Measurements from ENCODE around the gene MOCOS. TPM values are rescaled to one million over a fixed set of nuclear protein-coding genes. Genes with fewer than 3 reads are reported as not detected.
"Not testable (repeated sequence)": the region's sequence is repeated elsewhere in the genome, so short reads cannot be mapped to it uniquely, and the experiment has no call there.

MOCOS gene
- total RNA-seq, 2 donors from 2014 or later = 5.6 to 5.7 TPM

DNA sequence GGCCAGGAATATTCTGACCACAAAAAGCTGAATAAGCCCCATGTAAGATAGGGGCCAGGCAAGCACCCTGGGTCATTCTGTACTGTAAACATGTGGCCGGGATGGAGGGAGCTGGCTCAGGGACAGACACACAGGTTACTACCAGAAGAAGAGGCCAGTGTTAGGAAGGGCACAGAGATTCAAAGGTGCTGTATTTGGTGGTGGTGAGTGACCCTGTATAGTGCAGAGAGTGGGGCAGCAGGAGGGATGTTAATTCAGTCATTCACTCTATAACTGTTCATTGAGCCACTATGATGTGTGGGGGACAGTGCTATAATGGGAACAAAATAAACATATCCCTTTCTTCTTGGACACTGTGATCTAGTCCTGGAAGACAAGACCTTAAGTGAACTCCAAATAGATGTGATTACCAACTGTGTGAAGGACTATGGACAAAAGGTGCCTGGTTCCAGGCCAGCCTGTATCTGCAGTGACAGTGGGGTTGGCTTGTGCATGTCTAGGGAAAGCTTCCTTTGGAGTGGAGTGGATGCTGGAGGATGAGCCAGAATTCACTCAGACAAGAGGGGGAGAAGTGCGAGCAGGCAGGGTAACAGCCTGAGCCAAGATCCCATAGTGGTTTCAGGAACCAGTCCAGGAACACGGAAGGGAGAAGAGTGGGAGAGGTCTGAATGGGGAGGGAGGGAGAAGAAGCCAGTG lies 8.3 kb downstream of the MOCOS start:
- intact Hi-C loops (cut with DNase I, micrococcal nuclease) = no loop called here
- DNase-seq = no peak
- no peak for ATAC-seq

DNA sequence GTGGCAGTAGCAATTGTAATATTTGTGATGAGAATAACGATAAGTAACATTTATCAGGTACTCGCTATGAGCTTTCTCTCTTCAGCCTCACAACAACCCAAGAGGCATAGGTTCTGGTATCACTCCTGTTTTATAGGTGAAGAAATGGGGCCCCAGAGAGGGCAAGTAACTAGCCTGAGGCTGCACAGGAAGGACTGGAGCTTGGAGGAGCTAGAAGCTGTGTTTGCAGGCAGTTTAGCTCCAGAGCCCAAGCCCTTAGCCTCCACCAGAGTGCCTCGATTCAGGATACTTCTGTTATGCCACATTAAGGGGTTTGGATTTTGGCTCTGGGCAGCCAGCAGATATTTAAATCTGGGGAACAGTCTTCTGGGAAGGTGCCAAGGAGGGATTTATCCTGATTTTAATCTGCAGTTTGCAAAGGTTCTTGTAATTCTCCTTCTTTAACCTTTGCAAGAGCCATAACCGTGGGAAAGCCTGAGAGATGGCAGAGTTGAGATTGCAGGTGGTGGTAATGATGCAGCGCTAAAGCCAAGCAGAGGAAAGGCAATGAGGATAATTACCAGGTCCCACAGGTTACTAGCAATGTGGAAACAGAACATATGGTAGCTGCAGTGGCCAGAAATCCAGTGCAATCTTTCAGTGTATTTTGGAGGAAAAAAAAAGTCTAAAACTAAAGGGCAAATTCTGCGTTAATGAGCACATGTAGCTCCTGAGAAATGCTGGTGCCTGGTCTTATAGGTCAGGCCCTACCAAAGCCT lies 9.1 kb downstream of the MOCOS start:
- intact Hi-C loops (cut with DNase I, micrococcal nuclease) = no loop called here
- no peak for DNase-seq
- no peak for ATAC-seq

DNA sequence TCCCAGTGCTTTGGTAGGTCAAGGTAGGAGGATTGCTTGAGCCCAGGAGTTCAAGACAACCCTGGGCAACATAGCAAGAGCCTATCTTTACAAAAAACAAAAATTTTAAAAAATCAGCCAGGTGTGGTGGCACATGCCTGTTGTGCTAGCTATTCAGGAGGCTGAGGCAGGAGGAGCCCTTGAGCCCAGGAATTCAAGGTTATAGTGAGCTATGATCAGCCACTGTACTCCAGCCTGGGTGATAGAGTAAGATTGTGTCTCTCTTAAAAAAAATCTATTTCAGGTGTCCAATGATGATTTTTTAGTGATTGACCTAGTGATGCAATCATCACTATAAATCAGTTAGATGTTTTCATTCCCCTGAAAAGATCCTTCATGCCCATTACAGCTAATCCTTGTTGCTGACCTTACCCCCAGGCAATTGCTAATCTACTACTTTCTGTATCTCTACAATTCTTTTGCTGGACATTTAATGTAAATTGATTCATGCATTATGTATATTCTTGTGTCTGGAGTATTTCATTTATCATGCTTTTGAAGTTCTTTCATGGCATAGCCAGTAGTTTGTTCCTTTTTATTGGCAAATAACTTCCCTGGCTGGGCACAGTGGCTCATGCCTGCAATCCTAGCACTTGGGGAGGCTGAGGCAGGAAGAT lies 10.3 kb downstream of the MOCOS start:
- DNase-seq (no peak), ATAC-seq (no peak)
- intact Hi-C loops (cut with DNase I, micrococcal nuclease) = no loop called here

DNA sequence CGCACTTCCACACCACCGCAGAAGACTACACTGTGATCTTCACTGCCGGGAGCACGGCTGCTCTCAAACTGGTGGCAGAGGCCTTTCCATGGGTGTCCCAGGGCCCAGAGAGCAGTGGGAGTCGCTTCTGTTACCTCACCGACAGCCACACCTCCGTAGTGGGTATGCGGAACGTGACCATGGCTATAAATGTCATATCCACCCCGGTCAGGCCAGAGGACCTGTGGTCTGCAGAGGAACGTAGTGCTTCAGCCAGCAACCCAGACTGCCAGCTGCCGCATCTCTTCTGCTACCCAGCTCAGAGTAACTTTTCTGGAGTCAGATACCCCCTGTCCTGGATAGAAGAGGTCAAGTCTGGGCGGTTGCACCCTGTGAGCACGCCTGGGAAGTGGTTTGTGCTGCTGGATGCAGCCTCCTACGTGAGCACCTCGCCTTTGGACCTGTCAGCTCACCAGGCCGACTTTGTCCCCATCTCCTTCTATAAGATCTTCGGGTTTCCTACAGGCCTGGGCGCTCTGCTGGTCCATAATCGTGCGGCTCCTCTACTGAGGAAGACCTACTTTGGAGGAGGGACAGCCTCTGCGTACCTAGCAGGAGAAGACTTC lies 12.5 kb downstream of the MOCOS start:
- no peak for DNase-seq
- intact Hi-C loops (cut with DNase I, micrococcal nuclease) = no loop called here
- no peak for ATAC-seq

DNA sequence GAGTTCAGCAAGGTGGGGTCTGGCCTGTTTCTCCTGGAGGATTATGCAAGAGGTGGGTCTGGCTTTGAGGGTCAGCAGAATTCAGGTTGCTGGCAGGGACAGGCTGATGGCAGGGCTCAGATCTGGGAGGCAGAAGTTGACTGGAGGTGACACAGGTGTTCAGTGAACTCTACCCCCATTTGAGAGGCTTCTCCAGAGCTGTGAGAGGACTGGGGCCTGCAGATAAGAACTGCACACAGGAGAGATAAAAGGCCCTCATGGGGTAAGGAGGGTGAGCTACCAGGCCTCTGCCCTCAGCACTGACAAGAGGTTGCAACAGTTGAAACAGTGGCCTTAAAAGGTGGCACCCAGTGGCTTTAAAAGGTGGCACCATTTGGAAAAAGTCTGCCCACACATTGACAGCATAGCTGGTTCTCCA lies 13.1 kb downstream of the MOCOS start:
- no peak for DNase-seq
- ATAC-seq = no peak
- intact Hi-C loops (cut with DNase I, micrococcal nuclease) = no loop called here

DNA sequence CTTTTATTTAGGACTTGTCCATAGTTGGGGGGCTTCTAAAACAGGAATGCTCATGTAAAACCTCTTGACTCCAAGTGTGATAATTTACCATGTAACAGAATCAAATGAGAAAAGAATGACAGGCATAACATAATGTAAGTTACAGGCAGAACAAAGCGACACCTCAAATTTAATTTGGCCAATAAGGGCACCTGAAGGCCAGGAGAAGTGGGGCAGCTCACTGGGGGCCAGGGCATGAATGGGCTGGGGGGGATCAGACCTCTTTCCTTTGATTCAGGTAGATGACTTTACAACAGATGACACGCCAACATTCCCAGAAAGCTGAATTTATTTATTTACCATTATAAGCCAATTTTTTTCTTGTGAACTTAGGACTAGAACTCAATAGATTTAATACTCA lies 14.5 kb downstream of the MOCOS start:
- no peak for DNase-seq
- intact Hi-C loops (cut with DNase I, micrococcal nuclease) = no loop called here
- ATAC-seq = no peak

DNA sequence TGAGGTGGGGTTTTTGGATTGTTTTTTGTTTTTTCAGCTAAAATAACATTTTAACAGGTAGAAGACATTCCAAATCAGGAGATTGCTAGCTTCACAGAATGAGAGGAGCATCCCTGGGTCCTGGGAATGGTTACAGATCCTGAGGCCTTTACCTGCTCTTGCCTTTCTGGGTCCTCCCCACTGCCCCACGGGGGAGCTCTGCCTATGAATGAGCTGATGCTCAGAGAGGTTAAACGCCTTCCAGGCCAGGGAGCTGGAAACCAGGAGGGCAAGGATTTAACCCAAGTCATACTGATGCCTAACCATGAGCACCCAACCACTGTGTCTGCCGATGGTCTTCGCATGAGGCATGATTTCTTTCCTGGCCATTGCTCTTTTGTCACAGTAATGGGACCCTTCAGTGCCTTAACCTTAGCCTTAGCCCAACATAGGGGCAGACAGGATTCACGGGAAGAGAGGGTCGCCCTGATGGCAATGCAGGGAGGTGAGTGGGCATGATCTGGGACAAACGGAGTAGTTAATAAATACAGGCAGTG lies 16.1 kb downstream of the MOCOS start:
- ATAC-seq (no peak), DNase-seq (no peak)
- intact Hi-C loops (cut with DNase I, micrococcal nuclease) = no loop called here

DNA sequence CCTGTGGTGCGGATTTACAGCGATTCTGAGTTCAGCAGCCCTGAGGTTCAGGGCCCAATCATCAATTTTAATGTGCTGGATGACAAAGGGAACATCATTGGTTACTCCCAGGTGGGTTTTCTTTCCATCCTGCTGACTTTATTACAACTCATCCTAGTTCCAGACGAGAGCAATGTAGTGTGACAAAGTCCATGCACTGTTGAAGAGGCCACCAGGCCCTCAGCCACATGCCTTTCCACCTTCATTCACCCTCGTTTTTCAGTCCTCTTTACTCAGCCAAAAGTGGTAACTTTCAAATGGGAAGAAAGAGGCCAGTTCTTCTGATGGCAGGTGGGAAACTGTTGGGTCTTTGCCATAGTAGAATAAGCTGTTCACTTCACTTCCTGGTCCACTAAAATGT lies 17.9 kb downstream of the MOCOS start:
- no peak for DNase-seq
- intact Hi-C loops (cut with DNase I, micrococcal nuclease) = no loop called here
- ATAC-seq = no peak

DNA sequence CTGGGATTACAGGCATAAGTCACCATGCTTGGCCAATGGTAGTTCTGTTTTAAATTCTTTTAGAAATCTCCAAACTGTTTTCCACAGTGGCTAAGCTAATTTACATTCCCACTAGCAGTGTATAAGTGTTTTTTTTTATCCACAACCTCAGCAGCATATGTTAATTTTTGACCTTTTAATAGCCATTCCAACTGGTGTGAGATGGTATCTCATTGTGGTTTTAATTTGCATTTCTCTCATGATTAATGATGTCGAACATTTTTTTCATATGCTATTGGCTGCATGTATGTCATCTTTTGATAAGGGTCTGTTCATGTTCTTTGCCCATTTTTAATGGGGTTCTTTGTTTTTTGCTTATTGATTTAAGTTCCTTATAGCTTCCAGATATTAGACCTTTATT lies 20.0 kb downstream of the MOCOS start:
- intact Hi-C loops (cut with DNase I, micrococcal nuclease) = no loop called here
- DNase-seq (no peak), ATAC-seq (no peak)

DNA sequence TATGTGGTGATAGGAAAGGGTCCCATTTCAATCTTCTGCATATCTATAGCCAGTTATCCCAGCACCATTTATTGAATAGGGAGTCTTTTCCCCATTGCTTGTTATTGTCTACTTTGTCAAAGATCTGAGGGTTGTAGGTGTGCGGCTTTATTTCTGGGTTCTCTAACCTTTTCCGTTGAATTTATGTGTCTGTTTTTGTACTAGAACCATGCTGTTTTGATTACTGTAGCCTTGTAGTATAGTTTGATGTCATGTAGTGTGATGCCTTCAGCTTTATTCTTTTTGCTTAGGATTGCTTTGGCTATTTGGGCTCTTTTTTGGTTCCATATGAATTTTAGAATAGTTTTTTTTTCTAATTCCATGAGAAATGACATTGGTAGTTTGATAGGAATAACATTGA lies 20.7 kb downstream of the MOCOS start:
- ATAC-seq; intact Hi-C loops (cut with DNase I, micrococcal nuclease); DNase-seq: not testable (repeated sequence)

DNA sequence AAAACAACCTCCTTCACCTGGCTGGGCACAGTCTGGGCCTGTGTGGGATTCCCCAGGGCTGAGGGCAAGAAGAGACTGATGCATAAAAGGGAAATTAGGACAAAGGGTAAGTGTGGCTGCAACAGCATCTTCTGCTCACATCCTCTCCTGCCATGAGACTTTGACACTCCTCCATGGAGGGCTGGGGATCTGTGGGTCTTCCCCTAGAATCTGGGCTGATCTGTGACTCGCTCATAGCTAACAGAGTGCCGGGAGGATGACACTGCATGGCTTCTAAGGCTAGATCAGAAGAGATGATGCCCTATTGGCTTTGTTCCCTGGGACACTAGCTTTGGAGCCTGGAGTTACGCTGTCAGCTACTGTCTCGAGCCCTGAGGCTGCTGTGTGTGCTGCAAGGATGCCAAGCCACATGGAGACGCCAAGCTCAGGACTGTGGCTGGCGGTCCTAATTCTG lies 24.3 kb downstream of the MOCOS start:
- intact Hi-C loops (cut with DNase I, micrococcal nuclease) = no loop called here
- ATAC-seq (no peak), DNase-seq (no peak)

DNA sequence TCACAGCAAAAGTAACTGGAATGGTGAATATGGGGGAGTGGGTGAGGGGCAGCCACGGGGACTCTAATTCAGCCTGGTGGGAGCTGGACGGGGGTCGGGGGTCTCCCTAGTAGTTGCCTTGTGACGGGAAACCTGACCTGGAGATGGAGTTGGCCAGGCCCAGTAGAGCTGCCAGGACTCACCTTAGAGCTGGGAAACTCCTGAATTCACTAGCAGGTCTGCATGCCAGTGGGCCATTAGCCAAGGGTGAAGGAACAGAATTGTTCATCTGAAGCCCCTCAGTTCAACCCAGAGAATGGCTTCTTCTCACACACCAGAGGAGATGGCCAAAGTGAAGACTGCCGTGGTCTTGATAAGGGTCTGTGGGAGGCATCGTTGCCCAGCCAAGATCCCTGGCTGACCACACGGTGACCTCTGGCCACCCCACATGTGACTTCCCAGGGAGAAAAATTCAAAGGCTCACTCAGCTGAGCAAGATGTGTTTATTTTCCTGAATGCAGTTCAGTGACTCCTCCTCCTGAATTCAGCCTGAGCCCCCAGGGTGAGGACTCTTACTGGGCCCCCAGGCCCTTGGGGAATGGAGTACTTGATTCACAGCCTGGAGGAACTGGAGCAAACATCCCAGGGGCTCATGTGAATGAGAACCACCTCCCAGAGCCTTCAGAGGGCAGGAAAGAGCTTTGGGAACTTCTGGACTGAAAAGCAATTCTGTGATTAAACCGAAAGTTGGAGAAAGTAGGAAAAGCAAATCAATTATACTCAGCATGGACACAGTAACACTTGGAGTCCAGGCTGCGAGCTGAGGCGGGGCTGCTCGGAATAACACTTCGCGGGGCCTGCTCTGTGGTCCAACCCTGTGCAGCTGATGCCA lies 25.2 kb downstream of the MOCOS start:
- DNase-seq = no peak
- ATAC-seq = no peak
- intact Hi-C loops (cut with DNase I, micrococcal nuclease) = no loop called here

DNA sequence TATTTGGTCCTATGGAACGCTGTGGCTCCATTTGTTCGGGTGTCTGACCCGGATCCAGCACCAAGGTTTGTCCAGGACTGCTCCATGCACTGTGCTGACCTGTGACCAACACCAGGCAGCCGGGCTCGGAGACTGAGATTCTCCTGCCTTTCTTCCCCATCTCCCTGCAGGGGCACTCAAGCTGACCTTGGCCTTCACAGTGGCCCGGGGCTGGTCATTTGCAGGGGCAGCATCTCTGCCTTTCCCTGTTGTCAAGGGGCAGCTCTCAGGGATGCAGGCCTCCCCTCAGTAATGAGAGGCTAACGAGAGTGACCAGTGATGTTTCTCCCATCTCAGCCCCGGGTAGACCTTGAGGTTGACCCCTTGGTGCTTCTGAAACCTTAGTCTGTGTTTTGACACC lies 27.5 kb downstream of the MOCOS start:
- intact Hi-C loops (cut with DNase I, micrococcal nuclease) = no loop called here
- DNase-seq (no peak), ATAC-seq (no peak)

DNA sequence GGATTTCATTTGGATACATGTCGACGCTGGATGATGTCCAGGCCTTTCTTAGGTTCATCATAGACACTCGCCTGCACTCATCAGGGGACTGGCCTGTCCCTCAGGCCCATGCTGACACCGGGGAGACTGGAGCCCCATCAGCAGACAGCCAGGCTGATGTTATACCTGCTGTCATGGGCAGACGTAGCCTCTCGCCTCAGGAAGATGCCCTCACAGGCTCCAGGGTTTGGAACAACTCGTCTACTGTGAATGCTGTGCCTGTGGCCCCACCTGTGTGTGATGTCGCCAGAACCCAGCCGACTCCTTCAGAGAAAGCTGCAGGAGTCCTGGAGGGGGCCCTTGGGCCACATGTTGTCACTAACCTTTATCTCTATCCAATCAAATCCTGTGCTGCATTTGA lies 28.3 kb downstream of the MOCOS start:
- DNase-seq (no peak), ATAC-seq (no peak)
- intact Hi-C loops (cut with DNase I, micrococcal nuclease) = no loop called here

DNA sequence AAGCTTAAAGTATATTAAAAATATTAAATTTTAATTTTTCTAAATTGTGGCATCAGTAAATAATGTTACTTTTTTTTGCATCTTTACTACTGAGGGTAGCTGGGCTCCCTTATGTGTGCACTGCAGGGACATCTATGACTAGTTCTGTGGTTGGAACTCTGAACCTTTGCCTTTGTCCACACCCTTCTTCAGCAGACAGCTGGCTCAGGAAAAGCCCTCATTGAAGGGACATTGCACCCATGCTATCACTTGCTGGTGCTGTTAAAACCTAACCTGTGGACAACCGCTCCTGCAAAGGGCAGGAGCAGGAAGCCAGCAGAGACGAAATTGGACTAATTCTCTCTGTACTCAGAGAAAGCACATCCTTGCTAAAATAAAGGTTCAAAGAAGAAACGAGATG lies 30.1 kb downstream of the MOCOS start:
- DNase-seq (peak in 1 of 2 donors; percentile 33), ATAC-seq (peak; percentile 100)
- intact Hi-C loops (cut with DNase I, micrococcal nuclease) = no loop called here

DNA sequence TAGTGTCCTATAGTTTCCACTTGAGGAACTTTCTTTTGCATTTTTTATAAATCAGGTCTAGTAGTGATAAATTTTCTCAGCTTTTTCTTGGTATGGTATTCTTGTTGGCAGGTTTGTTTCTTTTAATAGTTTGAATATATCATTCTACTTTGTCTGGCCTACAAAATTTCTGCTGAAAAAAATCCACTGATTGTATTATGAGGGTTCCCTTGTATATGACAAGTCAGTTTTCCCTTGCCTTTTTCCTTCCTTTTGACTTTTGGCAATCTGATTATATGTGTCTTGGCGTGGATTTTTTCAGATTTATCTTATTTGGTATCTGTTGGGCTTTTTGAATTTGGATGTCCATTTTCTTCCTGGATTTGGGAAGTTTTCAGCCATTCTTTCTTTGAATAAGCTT lies 41.9 kb downstream of the MOCOS start:
- no peak for DNase-seq
- no peak for ATAC-seq
- intact Hi-C loops (cut with DNase I, micrococcal nuclease) = no loop called here

DNA sequence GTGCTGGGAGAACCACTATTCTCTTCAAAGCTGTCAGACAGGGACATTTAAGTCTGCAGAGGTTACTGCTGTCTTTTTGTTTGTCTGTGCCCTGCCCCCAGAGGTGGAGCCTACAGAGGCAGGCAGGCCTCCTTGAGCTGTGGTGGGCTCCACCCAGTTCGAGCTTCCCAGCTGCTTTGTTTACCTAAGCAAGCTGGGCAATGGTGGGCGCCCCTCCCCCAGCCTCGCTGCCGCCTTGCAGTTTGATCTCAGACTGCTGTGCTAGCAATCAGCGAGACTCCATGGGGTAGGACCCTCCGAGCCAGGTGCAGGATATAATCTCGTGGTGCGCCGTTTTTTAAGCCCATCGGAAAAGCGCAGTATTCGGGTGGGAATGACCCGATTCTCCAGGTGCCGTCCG lies 53.2 kb downstream of the MOCOS start:
- DNase-seq; intact Hi-C loops (cut with DNase I, micrococcal nuclease): not testable (repeated sequence)

DNA sequence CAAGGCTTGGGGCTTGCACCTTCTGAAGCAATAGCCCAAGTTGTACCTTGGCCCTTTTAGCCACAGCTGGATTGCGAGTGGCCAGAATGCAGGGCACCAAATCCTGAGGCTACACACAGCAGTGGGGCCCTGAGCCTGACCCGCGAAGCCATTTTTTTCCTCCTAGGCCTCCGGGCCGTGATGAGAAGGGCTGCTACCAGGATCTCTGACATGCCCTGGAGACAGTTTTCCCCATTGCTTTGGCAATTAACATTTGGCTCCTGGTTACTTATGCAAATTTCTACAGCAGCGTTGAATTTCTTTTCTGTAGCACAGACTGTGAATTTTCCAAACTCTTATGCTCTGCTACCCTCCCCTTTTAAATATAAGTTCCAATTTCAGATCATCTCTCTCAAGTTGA lies 54.5 kb downstream of the MOCOS start:
- DNase-seq = no peak
- intact Hi-C loops (cut with DNase I, micrococcal nuclease) = no loop called here
- ATAC-seq = no peak

More for the DNA sequence above, 53.2 kb downstream of the MOCOS start:
- not testable (repeated sequence) for ATAC-seq

Data from left colon (tissue), 2 donors.